GM21381 (cell line): ENCODE data around the gene SHOX.

Source experiments
- ATAC-seq: cut with Tn5 transposase; IDR thresholded peaks from one replicate; pipeline ENCODE4 v1.9.1; 2021; ENCODE audit warnings: mild to moderate bottlenecking, moderate library complexity; ENCODE audit not compliant: unreplicated experiment

SHOX gene

DNA sequence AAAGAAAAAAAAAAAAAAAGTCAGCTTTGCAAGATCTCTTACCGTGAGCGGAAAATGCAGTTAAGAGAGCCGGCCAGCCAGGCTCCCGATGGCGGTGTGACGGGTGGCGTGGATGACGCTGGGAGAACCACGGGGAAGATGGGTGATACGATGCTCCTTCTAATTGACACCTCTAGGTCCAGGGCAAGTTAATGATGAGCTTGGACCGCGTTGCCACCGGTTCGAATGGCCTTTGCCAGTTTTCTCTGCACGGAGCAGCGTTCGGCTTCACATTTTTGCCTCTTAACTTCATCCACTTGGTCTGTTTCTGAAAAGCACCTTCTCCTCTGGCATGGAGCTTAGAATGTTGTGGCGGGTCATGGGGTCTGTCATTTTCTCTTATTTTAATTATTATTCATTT is 33.2 kb downstream of the SHOX start:
- ATAC-seq: no peak

GRCh38 chrX:666762-667720 is 36.5 kb downstream of the SHOX start:
- ATAC-seq: no peak

- ATAC-seq: no peak
Observed at GRCh38 chrX:670645-671044, 40.1 kb downstream of the SHOX start.

- no peak for ATAC-seq
Observed at GRCh38 chrX:672931-673330, 42.3 kb downstream of the SHOX start.

DNA sequence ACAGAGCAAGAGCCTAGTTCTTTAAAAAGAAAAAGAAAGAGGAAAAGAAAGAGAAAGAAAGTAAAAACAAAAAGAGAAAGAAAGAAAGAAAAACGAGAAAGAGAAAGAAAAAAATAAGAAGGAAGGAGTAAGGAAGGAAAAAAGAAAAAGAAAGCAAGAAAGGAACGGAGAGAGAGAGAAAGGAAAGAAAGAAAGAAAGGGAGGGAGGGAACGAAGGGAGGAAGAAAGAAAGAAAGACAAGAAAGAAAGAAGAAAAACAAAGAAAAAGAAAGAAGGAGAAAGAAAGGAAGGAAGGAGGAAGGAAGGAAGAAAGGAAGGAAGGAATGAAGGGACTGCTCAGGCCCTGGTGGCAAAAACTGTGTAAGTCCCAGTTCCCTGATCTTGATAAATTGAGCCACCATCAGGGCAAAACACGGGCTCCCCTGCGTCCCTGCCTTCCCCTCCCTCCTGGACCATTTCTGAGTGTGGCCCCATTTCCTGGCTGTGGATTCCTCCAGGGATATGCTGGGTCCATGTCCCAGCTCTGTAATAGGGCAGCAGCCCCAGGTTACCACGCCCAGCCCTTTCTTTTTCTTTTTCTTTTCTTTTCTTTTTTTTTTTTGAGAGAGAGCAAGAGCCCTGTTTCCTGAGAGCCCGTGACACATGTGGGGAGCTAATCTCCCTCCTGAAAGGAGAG is 44.8 kb downstream of the SHOX start:
- ATAC-seq: no peak

- no peak for ATAC-seq
Observed at GRCh38 chrX:675955-676295, 45.3 kb downstream of the SHOX start.

- ATAC-seq: no peak
Observed at GRCh38 chrX:677376-677775, 46.8 kb downstream of the SHOX start.

GRCh38 chrX:679291-679979 is 48.8 kb downstream of the SHOX start:
- no peak for ATAC-seq

DNA sequence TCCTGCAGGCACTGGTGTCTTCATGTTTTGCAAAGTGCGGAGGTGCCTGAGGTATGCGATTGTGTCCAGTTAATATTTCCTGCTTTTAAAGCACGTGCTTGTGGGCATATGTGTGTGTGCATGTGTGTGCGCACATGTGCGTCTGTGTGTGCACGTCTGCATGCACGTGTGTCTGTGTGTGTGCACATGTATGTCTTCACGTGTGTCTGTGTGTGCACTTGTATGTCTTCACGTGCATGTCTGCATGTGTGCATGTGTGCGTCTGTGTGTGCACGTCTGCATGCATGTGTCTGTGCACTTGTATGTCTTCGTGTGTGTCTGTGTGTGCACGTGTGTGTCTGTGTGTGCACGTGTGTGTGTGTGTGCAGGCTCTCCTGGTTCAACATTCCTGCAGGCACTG is 49.5 kb downstream of the SHOX start:
- ATAC-seq: no peak

DNA sequence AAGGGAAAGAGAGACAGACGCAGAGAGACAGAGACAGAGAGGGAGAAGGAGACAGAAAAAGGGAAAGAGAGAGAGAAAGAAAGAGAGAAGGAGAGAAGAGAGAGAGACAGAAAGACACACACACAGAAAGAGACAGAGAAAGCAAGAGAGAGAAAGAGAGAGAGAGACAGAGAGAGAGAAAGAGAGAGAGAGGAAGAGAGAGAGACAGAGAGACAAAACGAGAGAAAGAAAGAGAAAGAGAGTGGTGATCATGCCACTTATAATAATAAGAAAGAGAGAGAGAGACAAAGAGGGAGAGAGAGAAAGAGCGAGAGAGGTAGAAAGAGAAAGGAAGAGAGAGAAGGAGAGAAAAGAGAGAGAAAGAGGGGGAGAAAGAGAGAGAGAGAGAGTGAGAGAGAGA is 51.4 kb downstream of the SHOX start:
- ATAC-seq: no peak

GRCh38 chrX:682892-683291 is 52.3 kb downstream of the SHOX start:
- ATAC-seq: no peak

GRCh38 chrX:683576-683975 is 53.0 kb downstream of the SHOX start:
- no peak for ATAC-seq

DNA sequence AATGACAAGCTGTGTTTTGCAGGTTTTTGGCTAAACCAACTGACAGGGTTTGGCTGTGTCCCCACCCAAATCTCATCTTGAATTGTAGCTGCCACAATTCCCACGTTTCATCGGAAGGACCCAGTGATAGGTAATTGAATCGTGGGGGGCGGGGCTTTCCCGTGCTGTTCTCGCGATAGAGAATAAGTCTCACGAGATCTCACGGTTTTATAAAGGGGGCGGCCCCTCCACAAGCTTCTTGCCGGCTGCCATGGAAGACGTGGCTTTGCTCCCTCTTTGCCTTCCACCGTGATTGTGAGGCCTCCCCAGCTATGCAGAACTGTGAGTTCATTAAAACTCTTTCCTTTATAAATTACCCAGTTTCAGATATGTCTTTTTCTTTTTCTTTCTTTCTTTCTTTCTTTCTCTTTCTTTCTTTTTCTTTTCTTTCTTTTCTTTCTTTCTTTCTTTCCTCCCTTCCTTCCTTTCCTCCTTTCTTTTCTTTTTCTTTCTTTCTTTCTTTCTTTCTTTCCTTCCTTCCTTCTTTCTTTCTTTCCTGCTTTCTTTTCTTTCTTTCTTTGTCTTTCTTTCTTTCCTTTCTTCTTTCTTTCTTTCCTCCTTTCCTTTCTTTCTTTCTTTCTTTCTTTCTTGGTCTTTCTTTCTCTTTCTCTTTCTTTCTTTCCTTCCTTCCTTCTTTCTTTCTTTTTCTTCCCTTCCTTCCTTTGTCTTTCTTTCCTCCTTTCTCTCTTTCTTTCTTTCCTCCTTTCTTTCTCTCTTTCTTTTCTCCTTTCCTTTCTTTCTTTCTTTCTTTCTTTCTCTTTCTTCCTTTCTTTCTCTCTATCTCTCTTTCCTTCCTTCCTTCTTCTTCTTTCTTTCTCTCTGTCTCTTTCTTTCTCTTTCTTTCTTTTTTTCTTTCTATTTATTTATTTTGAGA is 54.8 kb downstream of the SHOX start:
- ATAC-seq: no peak

DNA sequence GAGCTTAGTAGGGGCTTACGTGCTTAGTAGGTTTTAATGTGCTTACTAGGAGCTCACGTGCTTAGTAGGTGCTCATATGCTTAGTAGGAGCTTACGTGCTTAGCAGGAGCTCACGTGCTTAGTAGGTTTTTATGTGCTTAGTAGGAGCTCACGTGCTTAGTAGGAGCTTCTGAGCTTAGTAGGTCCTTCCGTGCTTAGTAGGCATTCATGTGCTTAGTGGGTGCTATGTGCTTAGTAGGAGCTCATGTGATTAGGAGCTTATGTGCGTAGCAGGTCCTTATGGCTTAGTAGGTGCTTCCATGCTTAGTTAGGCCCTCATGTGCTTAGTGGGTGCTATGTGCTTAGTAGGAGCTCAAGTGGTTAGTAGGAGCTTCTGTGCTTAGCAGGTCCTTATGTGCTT is 59.4 kb downstream of the SHOX start:
- ATAC-seq: no peak

GRCh38 chrX:694800-695199 is 64.2 kb downstream of the SHOX start:
- no peak for ATAC-seq

GRCh38 chrX:698206-698605 is 67.6 kb downstream of the SHOX start:
- no peak for ATAC-seq

DNA sequence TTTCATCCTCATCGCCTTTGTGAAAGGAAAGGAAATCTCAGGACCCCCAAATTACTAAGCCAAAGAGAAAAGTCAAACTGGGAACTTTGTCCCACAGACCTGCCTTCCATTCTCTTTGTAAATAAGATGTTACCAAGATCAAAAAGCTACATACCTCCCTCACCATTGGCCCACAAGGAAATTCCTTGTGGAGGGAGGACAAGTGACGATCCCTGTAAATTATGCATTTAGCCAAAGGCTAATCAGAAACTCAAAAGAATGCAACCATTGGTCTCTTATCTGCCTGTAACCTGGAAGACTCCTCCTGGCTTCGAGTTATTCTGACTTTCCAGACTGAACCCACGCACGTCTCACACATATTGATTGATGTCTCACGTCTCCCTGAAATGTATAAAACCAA is 70.3 kb downstream of the SHOX start:
- no peak for ATAC-seq

DNA sequence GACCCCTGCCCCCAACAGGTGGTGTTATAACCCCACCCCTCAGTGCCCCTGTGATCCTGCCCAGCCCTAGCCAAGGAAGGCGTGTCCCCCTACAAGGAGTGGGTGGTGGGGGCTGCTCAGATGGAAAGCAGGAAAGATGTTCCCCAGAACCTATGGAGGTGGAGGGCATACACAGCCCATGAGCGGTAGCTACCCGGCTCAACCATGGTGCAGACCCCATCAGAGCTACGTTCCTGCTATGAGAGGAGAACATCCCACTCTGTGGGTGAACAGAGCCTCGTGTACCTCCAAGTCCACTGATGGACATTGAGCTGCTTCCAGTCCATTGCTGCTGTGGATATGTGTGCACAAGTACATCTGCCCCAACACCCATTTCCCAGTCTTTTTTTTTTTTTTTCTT is 71.1 kb downstream of the SHOX start:
- no peak for ATAC-seq

- ATAC-seq: no peak
Observed at GRCh38 chrX:703466-703865, 72.9 kb downstream of the SHOX start.

DNA sequence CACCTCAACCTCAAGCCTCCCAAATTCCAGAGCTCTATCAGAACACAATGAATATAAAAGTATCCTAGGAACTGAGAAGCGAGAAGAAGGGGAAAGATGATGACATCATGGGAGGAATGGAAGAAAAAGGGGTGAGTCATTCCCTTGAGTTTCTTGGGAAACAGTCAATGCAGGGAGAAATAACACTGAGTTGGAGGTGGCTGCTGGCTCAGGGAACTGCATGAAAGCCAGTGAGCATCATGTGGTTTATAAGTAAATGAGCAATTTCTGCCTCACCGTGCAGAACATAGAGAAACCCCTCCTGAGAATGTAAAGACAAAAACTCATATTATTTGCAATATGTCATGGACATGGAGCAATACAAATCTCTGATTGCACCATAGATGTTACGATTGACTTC is 73.3 kb downstream of the SHOX start:
- ATAC-seq: no peak
